Neural crest cell (in vitro differentiated cells): ENCODE data around the gene CYP1B1. TPM values are rescaled to one million over a fixed set of nuclear protein-coding genes. Genes with fewer than 3 reads are reported as not detected.
"Not testable (repeated sequence)": the region's sequence is repeated elsewhere in the genome, so short reads cannot be mapped to it uniquely, and the experiment has no call there.

ENCODE experiments used
- DNase-seq: peaks from one replicate; pipeline ENCODE4 v3.0.0; 2021; ENCODE audit warnings: low read depth, mixed read lengths, low spot score
- H3K27ac Mint-ChIP-seq: one replicate; pipeline ENCODE4 v1.8.0; 2021; ENCODE audit warnings: mild to moderate bottlenecking, mixed read lengths; ENCODE audit not compliant: unreplicated experiment
- H3K27me3 Mint-ChIP-seq: 2 replicates; pipeline ENCODE4 v1.8.0; 2021; ENCODE audit warnings: low read depth, mild to moderate bottlenecking, mixed read lengths
- H3K36me3 Mint-ChIP-seq: 2 replicates; pipeline ENCODE4 v1.8.0; 2021; ENCODE audit warnings: low read depth, mild to moderate bottlenecking, mixed read lengths
- H3K4me1 Mint-ChIP-seq: 2 replicates; pipeline ENCODE4 v1.8.0; 2021; ENCODE audit warnings: mixed read lengths
- H3K4me3 Mint-ChIP-seq: one replicate; pipeline ENCODE4 v1.8.0; 2021; ENCODE audit warnings: mild to moderate bottlenecking, mixed read lengths
- H3K9me3 Mint-ChIP-seq: 2 replicates; pipeline ENCODE4 v1.8.0; 2021; ENCODE audit warnings: mixed read lengths
- CTCF ChIP-seq: fragments of 200-600 bp; sonication (generic); conservative IDR thresholded peaks from 2 replicates; pipeline ENCODE4 v1.5.0; 2021; ENCODE audit warnings: antibody characterized with exemption, mild to moderate bottlenecking
- total RNA-seq: library from RNA; stranded (reverse); gene quantifications from 2 replicates; pipeline ENCODE4 v1.2.1, GENCODE V29; 2021

CYP1B1 gene
- total RNA-seq, 1 donor from 2014 or later: 16.4 TPM

- no peaks in the 10 kb centered on the region for H3K9me3 Mint-ChIP-seq
- H3K36me3 Mint-ChIP-seq: no peaks in the 10 kb centered on the region
- DNase-seq: no peak
- H3K4me3 Mint-ChIP-seq: no peak overlapping the region
- no peak overlapping the region for H3K27ac Mint-ChIP-seq
- H3K4me1 Mint-ChIP-seq: peaks cover 4% of the 10 kb centered on the region
- no peaks in the 10 kb centered on the region for H3K27me3 Mint-ChIP-seq
- TF ChIP-seq CTCF: no peak
These were observed 37.1 kb upstream of the CYP1B1 start for GRCh38 chr2:38113051-38113450.

- not testable (repeated sequence) for H3K27ac Mint-ChIP-seq, H3K9me3 Mint-ChIP-seq, H3K4me3 Mint-ChIP-seq, H3K36me3 Mint-ChIP-seq, H3K27me3 Mint-ChIP-seq, DNase-seq
- peaks cover 18% of the 10 kb centered on the region for H3K4me1 Mint-ChIP-seq
These were observed 35.4 kb upstream of the CYP1B1 start for GRCh38 chr2:38111350-38111749.

- TF ChIP-seq CTCF: no peak
- H3K36me3 Mint-ChIP-seq: no peaks in the 10 kb centered on the region
- no peak overlapping the region for H3K4me3 Mint-ChIP-seq
- no peak for DNase-seq
- no peaks in the 10 kb centered on the region for H3K27me3 Mint-ChIP-seq
- H3K4me1 Mint-ChIP-seq: peaks cover 17% of the 10 kb centered on the region
- no peaks in the 10 kb centered on the region for H3K9me3 Mint-ChIP-seq
- H3K27ac Mint-ChIP-seq: no peak overlapping the region
These were observed 33.8 kb upstream of the CYP1B1 start for GRCh38 chr2:38109732-38110181.

- DNase-seq: no peak
- Mint-ChIP-seq H3K4me1 (peaks cover 17% of the 10 kb centered on the region), H3K36me3 (no peaks in the 10 kb centered on the region), H3K27me3 (no peaks in the 10 kb centered on the region), H3K4me3 (no peak overlapping the region), H3K9me3 (no peaks in the 10 kb centered on the region), H3K27ac (no peak overlapping the region)
- no peak for TF ChIP-seq CTCF
These were observed 33.2 kb upstream of the CYP1B1 start for GRCh38 chr2:38108907-38109731.

GRCh38 chr2:38107738-38108410, 31.9 kb upstream of the CYP1B1 start:
- peaks cover 2% of the 10 kb centered on the region for H3K9me3 Mint-ChIP-seq
- no peak for TF ChIP-seq CTCF
- H3K4me3 Mint-ChIP-seq: no peak overlapping the region
- no peaks in the 10 kb centered on the region for H3K27me3 Mint-ChIP-seq
- no peaks in the 10 kb centered on the region for H3K36me3 Mint-ChIP-seq
- DNase-seq: no peak
- peaks cover 17% of the 10 kb centered on the region for H3K4me1 Mint-ChIP-seq
- no peak overlapping the region for H3K27ac Mint-ChIP-seq
